SU-DHL-6 (cell line): ENCODE results near the gene INAFM1.

Source experiments
- H2AFZ ChIP-seq: fragments of 200-600 bp; sonication (generic); 2 replicates; pipeline ENCODE4 v1.6.1; 2014; ENCODE audit warnings: low read depth, mild to moderate bottlenecking, moderate library complexity, mixed read lengths, antibody characterized with exemption, low read length; ENCODE audit not compliant: severe bottlenecking
- H3F3A ChIP-seq: fragments of 200-600 bp; shearing (Covaris generic); 2 replicates; pipeline ENCODE4 v1.6.0; 2016; ENCODE audit warnings: antibody characterized with exemption, mild to moderate bottlenecking; ENCODE audit not compliant: insufficient read depth
- H3K27ac ChIP-seq: fragments of 200-600 bp; sonication (generic); 2 replicates; pipeline ENCODE4 v1.5.1; 2016; ENCODE audit warnings: low read depth, mild to moderate bottlenecking, low read length, moderate library complexity, mixed read lengths
- H3K27me3 ChIP-seq: fragments of 200-600 bp; sonication (generic), shearing (Covaris generic); 2 replicates; pipeline ENCODE4 v1.6.0; 2014; ENCODE audit warnings: mild to moderate bottlenecking, low read length
- H3K36me3 ChIP-seq: fragments of 200-600 bp; sonication (generic); 2 replicates; pipeline ENCODE4 v1.6.1; 2014; ENCODE audit warnings: mild to moderate bottlenecking, low read length, mixed read lengths
- H3K4me2 ChIP-seq: fragments of 300-600, 200-600 bp; shearing (Covaris generic), sonication (generic); 2 replicates; pipeline ENCODE4 v1.6.0; 2014; ENCODE audit warnings: low read length, low read depth, mild to moderate bottlenecking; ENCODE audit not compliant: poor library complexity, severe bottlenecking
- H3K4me3 ChIP-seq: fragments of 200-600 bp; sonication (generic); 2 replicates; pipeline ENCODE4 v1.5.1; 2014; ENCODE audit warnings: antibody characterized with exemption, low read length, mild to moderate bottlenecking, mixed read lengths; ENCODE audit not compliant: insufficient read depth, poor library complexity, severe bottlenecking
- H3K79me2 ChIP-seq: fragments of 200-600 bp; sonication (generic); 2 replicates; pipeline ENCODE4 v1.6.1; 2014; ENCODE audit warnings: mild to moderate bottlenecking, low read length, moderate library complexity; ENCODE audit not compliant: insufficient read depth
- H3K9ac ChIP-seq: fragments of 200-600 bp; sonication (generic); 2 replicates; pipeline ENCODE4 v1.7.0; 2014; ENCODE audit warnings: mild to moderate bottlenecking, low read length
- H3K9me2 ChIP-seq: fragments of 200-600 bp; sonication (generic); replicated peaks from 2 replicates; pipeline ENCODE4 v1.6.1; 2014; ENCODE audit warnings: low read length; ENCODE audit not compliant: insufficient read depth
- H3K9me3 ChIP-seq: fragments of 200-600 bp; sonication (generic); 2 replicates; pipeline ENCODE4 v1.6.1; 2014; ENCODE audit warnings: low read length, mixed read lengths; ENCODE audit not compliant: insufficient read depth
- H4K20me1 ChIP-seq: fragments of 200-600 bp; sonication (generic); 2 replicates; pipeline ENCODE4 v1.6.1; 2014; ENCODE audit warnings: low read depth, mild to moderate bottlenecking, antibody characterized with exemption, low read length, moderate library complexity, mixed read lengths
- CTCF ChIP-seq: fragments of 200-600 bp; sonication (generic); IDR thresholded peaks from one replicate; pipeline ENCODE4 v1.5.1; 2017; ENCODE audit warnings: antibody characterized with exemption, mild to moderate bottlenecking, low read length, moderate library complexity; ENCODE audit not compliant: insufficient read depth, poor library complexity, severe bottlenecking
- EZH2phosphoT487 ChIP-seq: fragments of 200-600 bp; sonication (generic), shearing (Covaris generic); conservative IDR thresholded peaks from 2 replicates; pipeline ENCODE4 v1.6.1; 2018; ENCODE audit warnings: mild to moderate bottlenecking, antibody characterized with exemption, low read length, moderate library complexity, mixed read lengths

Gene INAFM1

GRCh38 chr19:47316513-47316912 lies 41.8 kb downstream of the INAFM1 start:
- H2AFZ ChIP-seq: no peak overlapping the region
- H3K9me2 ChIP-seq: no peaks in the 10 kb centered on the region
- TF ChIP-seq CTCF (no peak), EZH2phosphoT487 (no peak)
- no peak overlapping the region for H3K4me3 ChIP-seq
- no peak overlapping the region for H3K9ac ChIP-seq
- no peaks in the 10 kb centered on the region for H3F3A ChIP-seq
- H3K36me3 ChIP-seq: no peaks in the 10 kb centered on the region
- no peaks in the 10 kb centered on the region for H3K79me2 ChIP-seq
- H3K9me3 ChIP-seq: no peaks in the 10 kb centered on the region
- H4K20me1 ChIP-seq: no peaks in the 10 kb centered on the region
- no peak overlapping the region for H3K27ac ChIP-seq
- no peaks in the 10 kb centered on the region for H3K27me3 ChIP-seq
- H3K4me2 ChIP-seq: no peak overlapping the region

- H3K4me2 ChIP-seq: no peak overlapping the region
- H3K9me2 ChIP-seq: no peaks in the 10 kb centered on the region
- H3K9ac ChIP-seq: no peak overlapping the region
- TF ChIP-seq CTCF: no peak
- TF ChIP-seq EZH2phosphoT487: no peak
- H3K36me3 ChIP-seq: no peaks in the 10 kb centered on the region
- H3K27me3 ChIP-seq: no peaks in the 10 kb centered on the region
- no peak overlapping the region for H3K4me3 ChIP-seq
- no peaks in the 10 kb centered on the region for H3K9me3 ChIP-seq
- H2AFZ ChIP-seq: no peak overlapping the region
- no peaks in the 10 kb centered on the region for H4K20me1 ChIP-seq
- no peaks in the 10 kb centered on the region for H3K79me2 ChIP-seq
- H3K27ac ChIP-seq: no peak overlapping the region
- no peaks in the 10 kb centered on the region for H3F3A ChIP-seq
Measured at GRCh38 chr19:47319923-47320871, 45.5 kb downstream of the INAFM1 start.

GRCh38 chr19:47321630-47322029 lies 46.9 kb downstream of the INAFM1 start:
- no peaks in the 10 kb centered on the region for H3K79me2 ChIP-seq
- no peaks in the 10 kb centered on the region for H4K20me1 ChIP-seq
- H3K9ac ChIP-seq: no peak overlapping the region
- H3K27ac ChIP-seq: no peak overlapping the region
- no peak overlapping the region for H3K4me2 ChIP-seq
- no peak overlapping the region for H2AFZ ChIP-seq
- H3K9me2 ChIP-seq: no peaks in the 10 kb centered on the region
- TF ChIP-seq EZH2phosphoT487 (no peak), CTCF (no peak)
- no peaks in the 10 kb centered on the region for H3F3A ChIP-seq
- H3K9me3 ChIP-seq: no peaks in the 10 kb centered on the region
- H3K36me3 ChIP-seq: no peaks in the 10 kb centered on the region
- no peaks in the 10 kb centered on the region for H3K27me3 ChIP-seq
- no peak overlapping the region for H3K4me3 ChIP-seq
